ENCODE measurements around the gene PRM3.
"Not testable (repeated sequence)": the region's sequence is repeated elsewhere in the genome, so short reads cannot be mapped to it uniquely, and the experiment has no call there.

Gene PRM3

DNA sequence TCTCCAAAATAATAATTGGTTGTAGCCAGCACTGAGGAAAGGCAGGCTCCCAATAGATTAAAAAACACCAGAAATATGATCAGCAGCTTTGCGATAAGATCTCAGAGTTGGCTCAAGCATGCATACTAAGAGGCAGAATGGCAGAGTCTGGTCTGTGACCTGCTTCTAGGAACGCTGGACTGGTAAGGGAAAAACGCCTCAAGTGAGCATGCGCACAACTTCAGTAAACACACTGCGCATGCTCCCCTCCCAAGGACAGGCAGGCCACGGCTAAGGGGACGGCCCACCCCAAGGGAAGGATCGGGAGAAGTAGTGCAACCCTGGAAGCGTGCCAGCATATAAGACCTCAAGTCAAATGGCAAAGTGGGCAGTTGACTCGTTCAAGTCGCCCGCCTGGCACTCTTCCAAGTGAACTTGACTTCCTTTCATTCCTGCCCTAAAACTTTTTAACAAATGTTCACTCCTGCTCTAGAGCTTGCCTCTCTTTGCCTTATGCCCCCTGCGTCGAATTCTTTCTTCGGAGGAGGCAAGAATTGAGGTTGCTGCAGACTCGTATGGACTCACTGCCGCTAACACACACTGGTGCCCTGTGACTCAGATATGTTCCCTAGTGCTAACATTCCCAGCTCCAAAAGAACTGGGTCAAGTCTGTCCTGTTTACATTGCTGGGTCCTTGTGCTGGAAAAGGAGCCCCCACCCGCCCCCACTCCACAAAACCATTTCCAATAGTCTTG, 30.1 kb upstream of the PRM3 start:
- DNase-seq: no peak

DNA sequence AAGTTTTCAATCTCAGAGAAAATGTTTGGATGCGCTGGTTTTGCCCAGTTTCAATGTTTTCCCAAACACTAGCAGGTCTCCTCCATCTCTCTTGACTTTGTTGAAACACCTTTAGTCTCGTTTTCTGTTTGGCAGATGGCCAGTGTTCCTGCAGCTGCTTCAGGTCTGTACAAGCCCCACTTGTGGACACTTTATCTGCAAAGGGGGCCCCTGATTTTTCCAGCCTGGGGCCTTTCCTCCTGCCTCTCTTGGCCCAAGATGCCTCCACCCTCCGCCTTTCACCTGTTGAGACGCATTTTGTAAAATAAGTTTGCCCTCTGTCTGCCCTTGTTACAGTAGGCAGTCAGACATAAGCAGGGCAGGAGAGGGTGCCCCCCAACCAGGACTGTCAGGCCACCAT, 29.5 kb upstream of the PRM3 start:
- DNase-seq: no peak

DNA sequence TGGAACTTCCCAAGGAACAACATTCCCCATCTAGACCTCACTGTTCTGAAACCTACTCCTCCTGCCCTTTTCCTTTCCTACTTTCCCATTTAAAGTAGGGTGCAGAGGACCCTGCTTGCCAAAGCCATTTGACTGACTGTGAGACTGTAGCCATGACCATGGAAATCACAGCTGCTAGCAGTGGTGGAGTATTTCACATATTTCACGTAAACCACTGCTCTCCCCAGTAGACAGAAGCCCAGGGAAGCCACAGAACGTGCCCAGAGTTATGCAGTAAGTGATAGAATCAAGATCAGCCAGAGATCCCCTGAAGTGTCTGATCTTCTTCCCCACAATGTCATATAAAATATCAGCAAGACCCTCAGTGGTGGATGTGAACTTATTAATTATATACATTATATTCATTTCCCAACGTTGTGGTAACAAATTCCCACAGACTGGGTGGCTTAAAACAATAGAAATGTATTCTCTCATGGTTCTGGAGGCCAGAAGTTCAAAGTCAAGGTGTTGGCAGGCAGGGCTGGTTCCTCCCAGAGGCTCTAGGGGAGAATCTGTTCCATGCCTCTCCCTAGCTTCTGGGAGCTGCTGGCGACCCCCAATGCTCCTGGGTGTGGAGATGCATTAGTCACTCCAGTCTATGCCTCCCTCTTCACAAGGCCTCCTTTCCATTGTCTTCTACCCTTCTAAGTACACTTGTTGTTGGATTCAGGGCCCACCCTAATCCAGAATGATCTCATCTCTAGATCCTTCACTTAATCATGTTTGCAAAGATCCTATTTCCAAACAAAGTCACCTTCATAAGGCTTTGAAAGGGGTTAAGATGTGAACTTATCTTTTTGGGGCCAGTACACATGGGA, 28.4 kb upstream of the PRM3 start:
- DNase-seq: no peak

DNA sequence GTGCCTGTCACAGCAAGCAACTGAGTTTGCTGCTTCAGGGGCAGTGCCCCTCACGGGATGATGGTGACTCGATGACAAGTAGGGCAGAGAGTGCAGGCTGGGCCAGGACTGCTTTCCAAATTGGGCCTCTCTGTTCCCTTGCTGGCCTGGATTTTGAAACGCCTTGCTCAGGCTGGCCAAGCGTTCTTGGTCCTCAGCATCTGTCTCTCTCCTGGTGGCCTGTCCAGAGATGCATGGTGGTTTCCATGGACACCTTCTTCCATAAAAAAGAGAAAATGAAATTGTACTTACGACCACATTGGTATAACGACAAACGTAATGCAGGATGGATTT, 27.1 kb upstream of the PRM3 start:
- DNase-seq: no peak

DNA sequence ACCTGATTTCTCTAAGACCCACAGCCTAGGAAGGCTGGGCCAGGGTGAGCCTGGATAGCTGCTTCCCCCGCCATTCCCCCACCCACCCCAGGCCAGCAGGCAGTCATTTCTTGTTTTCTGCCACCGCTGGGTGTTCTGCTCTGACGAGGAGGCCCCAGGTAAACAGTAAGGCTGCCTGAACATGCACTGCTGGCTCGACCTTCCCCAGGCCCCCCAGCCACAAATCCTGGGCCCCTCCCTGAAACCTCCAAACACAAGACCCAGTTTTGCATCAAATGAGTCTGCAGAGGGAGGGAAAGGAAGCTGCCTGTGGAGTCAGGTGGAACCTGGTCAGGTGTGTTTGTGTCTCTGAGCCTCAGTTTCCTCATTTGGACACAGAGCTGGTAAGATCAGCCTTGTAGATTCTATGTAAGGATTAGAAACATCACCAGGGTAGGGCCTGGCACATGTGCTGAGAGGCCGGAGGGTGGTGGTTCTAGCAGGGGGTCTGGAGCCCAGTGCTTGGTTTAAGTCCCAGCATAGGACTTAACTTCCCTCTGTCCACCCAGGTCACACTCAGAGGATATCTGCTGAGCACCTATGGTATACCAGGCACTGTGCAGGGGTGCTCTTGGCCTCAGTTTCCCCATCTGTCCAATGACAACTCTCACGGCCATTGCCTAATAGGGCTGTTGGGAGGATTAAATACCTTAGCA, 26.6 kb upstream of the PRM3 start:
- no peak for DNase-seq

DNA sequence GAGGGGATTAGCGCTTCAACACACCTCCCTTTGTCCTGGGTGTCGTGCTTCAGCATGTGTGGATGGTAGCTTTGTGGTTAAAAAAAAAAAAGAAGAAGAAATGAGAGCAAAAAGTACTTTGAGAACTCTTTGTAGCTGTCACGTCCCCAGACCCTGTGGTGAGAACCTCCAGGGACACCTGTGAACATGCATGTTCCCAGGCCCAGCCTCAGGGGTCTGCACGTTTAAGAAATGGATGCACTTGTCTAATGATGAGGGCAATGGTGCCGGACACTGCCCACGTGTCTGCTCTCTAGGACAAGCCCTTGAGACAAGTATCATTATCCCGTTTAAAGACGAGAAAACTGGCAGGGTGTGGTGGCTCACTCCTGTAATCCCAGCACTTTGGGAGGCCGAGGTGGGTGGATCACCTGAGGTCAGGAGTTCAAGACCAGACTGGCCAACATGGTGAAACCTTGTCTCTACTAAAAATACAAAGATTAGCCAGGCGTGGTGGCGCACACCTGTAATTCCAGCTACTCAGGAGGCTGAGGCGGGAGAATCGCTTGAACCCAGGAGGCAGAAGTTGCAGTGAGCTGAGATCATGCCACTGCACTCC, 25.6 kb upstream of the PRM3 start:
- not testable (repeated sequence) for DNase-seq

DNA sequence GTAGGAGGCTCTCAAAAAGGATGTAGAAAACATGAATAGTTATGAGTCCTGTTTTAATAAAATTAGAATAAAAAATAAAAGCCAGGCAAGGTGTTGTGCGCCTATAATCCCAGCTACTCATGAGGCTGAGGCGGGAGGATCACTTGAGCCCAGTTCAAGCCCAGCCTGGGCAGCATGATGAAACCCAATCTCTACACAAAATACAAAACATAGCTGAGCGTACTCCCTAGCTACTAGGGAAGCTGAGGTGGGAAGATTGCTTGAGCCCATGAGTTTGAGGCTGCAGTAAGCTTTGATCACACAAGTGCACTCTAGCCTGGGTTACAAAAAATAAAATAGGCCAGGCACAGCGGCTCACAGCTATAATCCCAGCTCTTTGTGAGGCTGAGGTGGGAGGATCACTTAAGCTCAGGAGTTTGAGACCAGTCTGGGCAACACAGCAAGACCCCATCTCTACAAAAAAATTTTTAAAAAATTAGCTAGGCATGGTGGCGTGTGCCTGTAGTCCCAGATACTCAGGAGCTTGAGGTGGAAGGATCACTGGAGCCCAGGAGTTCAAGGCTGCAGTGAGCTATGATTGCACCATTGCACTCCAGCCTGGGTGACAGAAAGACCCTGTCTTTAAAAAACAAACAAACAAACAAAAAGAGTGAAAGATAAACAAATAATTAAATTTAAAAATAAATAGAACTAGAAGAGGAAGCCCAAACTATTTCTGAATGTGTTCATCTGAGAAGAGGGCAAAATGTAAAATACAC, 24.9 kb upstream of the PRM3 start:
- DNase-seq: no peak

DNA sequence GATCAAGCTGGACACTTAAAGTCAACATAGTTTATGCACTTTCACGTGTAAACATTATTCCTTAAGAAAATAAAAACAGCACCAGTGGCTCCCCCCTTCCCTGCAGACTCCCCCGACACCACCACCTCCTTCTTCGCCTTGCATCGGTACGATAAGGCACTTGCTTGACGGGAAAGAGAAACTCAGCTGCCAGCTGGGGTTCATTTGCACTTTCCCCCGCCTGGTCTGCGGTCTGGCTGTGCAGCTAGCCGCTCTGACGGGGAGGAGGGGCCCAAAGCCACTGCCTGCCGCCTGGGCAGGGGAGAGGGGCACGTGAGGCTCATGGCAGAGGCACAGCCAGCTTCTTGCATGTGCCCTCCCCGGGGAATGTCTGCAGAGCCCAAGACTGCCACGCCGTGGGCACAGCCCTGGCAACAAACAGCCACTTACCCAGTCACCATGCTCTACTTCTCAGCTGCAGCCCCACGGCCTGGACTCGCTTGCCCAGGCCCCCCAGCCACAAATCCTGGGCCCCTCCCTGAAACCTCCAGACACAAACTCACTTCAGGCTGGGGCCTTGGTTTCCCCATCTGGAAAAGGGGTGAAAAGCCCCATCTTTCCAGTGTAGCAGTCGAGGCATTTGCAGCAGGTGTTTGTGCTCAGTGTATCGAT, 24.2 kb upstream of the PRM3 start:
- DNase-seq: no peak

DNA sequence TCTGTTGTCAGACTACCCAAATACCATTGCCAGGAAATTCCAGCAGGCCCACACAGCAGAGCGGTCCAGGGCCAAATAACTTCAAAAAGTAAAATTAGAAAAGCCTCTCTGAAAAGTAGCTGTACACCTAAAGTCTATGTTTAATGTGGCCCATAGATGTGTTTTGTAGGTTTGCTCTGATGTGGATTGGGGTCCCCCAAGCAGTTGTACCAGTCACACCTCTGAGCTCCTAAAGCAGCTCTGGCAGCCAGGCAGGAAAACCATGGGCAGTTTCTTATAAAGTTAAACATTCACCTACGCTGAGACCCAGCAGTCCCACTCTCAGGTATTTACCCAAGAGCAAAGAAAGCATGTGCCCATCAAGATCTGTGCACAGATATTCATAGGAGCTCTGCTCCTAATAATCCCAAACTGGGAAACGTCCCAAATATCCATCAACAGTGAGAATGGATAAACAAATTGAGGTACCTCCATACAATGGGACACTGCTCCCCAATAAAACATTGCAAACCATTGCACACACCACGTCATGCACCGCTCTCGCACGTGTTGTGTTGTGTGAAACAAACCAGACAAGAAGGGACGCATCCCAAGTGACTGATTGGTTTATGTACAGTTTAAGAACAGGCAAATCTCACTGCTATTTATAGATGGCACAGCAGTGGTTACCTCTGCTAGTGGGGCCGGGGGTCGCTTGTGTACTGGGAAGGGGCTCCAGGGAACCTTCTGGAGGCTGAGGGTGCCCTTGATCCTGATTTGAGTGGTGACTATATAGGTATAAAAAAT, 23.5 kb upstream of the PRM3 start:
- no peak for DNase-seq

DNA sequence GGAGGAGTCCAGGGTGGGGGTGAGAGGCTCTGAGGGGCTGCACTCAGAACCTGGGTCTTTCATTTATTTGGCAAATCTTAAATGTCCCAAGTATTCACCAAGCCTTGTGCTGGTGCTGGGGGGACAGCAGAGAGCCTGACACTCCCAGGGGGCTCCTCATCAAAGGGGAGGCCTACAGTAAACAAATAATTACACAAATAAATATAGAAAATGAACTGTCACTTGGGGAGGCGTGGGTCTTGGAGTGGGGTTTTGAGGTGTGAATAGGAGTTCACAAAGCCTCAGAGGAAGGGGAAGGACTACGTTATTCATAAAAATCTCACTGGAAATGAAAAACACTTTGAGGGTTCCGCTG, 22.9 kb upstream of the PRM3 start:
- no peak for DNase-seq

DNA sequence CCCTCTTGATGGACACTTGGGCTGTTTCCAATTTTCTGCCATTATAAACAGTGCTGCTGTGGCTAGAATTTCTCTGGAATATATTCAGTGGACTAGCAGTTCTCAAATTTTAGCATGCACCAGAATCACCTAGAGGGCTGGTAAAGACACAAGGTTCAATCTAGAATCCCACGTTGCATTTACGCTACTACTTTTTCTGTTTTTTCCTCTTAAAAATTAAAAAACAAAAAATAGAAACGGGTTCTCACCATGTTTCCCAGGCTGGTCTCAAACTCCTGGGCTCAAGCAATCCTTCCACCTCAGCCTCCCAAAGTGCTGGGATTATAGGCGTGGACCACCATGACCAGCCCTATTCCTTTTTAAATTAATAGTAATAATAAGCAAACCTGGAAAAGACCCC, 22.2 kb upstream of the PRM3 start:
- DNase-seq: no peak

DNA sequence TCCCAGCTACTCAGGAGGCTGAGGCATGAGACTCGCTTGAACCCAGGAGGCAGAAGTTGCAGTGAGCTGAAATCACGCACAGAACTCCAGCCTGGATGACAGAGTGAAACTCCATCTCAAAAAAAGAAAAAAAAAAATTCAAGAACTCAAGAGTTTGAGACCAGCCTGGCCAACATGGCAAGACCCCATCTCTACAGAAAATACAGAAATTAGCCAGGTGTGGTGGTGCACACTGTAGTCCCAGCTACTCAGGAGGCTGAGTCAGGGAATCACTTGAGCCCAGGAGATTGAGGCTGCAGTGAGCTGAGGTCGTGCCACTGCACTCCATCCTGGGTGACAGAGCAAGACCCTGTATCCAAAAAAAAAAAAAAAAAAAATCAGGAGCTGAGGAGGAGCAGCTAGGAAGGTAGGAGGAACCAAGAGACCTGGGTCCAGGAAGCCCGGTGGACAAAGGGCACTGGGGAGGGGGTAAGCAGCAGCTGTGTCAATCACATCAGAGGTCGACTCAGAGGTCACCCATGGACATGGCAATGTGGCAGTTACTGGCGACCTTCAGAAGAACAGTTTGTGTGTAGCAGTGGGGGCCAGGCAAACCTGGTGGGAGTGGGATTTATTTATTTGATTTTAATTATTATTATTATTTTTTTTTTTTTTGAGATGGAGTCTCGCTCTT, 18.8 kb upstream of the PRM3 start:
- DNase-seq: no peak

DNA sequence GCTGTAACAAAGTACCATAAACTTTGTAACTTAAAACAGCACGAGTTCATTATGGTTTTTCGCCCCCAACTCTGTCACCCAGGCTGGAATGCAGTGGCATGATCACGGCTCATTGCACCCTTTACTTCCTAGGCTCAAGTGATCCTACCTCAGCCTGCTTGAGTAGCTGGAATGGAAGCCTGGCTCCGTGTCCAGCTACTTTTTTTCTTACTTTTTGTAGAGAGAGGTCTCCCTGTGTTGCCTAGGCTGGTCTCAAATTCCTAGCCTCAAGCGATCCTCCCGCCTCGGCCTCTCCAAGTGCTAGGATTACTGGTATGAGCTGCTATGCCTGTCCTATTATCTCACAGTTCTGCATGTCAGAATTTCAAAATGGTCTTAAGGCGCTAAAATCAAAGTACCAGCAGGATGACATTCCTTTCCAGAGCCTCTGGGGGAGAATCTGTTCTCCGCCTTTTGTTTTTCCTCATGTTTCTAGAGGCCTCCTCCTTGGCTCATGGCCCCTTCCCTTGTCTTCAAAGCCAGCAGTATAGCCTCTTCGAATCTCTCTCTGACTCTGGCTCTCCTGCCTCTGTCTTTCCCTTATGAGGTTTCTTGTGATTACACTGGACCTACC, 17.8 kb upstream of the PRM3 start:
- no peak for DNase-seq

DNA sequence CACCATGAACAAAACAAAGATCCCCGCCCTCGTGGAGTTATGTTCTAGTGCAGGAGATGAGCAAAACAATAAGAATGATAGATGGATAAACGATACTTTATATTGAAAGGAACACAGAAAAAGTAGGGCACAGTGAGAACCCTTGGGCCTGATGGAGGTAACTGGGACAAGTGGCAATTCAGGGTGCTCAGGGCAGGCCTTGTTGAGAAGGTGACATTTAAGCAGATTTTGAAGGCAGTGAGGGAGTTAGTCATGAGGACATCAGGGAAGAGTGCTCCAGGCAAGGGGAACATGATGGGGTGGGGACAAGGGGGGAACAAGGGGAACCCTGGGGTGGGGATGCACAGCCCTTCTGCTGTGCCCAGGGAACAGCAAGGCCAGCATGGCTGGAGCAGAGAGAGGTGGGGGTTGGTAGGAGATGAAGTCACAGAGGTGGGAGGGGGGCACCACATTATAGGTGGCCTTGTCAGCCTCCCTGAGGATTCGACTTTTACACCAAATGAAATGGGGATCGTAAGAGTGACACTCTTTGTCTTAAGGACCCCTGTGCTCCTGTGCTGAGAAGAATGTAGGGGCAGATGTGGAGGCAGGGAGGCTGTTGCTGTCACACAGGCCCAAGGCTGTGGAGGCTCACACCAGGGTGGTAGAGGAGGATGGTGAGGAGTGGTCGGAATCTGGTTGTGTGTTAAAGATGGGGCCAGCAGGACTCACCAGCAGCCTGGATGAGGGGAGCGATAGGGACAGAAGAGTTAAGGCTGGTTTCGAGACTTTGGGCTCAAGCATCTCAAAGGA, 16.9 kb upstream of the PRM3 start:
- DNase-seq: no peak

DNA sequence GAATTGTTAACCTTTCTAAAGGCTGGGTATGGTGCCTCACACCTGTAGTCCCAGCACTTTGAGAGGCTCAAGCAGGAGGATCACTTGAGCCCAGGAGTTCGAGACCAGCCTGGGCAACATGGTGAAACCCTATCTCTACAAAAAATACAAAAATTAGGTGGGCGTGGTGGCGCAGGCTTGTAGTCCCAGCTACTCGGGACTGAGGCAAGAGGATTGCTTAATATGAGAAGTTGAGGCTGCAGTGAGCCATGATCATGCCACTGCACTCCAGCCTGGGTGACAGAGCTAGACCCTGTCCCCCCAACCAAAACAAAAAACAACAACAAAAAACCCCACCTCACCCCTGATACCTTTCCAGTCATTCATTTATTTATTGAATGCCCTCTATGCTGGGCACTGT, 16.3 kb upstream of the PRM3 start:
- not testable (repeated sequence) for DNase-seq

DNA sequence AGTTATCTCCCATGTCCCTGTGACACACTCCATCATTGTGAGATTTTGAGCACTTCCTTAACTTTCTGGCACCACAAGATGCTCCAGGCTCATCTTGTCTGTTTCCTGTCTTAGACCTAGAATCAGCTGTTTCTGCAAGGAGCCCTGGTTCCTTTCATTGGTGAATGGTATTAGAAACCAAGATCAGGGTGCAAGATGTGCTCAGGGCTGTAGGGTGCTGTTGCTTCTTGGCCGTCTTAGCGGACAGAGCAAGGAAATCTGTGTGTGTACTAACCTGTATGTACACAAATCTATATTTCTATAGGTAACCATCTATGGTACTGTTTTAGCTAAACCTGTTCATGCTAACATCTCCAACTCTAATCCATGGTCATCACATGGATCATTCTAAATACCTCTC, 15.8 kb upstream of the PRM3 start:
- DNase-seq: no peak

DNA sequence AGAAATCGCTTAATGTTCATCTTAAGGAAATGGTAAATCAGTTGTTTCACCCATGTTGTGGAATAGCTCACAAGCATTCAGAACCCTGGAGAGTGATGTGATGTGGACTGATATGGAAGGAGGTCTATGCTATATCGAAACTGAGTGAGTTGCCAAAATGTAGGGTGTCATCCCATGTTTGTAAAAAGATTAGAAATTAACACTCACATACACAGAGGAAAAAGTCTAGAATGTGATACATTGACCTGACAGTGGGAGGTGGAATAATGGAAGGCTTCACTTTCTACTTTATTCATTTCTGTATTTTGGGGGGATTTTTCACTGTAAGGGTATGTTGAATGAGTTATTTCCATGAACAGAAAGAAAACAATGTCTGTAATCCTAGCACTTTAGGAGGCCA, 12.4 kb upstream of the PRM3 start:
- DNase-seq: no peak

DNA sequence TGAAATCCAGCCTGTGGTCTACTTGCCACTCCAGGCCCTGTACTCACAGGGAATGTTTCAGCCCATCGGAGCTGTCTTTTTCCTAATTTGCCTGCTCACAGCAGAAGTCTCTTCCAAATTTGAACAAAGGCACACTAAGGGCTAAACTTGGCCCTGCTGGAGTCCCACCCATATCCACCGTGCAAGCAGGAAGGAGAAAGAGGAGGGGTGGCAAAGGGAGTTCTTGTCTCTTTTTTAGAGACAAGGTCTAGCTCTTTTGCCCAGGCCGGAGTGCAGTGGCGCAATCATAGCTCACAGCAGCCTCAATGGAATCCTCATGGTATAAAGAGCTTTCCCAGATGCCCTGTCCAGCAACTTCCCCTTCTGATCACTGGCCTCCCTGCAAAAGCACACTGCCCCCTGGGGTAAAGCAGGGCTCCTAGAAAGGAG, 10.4 kb upstream of the PRM3 start:
- DNase-seq: no peak
